Pons (tissue), 1 donor: ENCODE measurements around the gene IQCE.

Source experiments
- DNase-seq: peaks from one replicate; pipeline ENCODE4 v3.0.0-alpha.2; 2016; ENCODE audit warnings: low spot score

IQCE gene

DNA sequence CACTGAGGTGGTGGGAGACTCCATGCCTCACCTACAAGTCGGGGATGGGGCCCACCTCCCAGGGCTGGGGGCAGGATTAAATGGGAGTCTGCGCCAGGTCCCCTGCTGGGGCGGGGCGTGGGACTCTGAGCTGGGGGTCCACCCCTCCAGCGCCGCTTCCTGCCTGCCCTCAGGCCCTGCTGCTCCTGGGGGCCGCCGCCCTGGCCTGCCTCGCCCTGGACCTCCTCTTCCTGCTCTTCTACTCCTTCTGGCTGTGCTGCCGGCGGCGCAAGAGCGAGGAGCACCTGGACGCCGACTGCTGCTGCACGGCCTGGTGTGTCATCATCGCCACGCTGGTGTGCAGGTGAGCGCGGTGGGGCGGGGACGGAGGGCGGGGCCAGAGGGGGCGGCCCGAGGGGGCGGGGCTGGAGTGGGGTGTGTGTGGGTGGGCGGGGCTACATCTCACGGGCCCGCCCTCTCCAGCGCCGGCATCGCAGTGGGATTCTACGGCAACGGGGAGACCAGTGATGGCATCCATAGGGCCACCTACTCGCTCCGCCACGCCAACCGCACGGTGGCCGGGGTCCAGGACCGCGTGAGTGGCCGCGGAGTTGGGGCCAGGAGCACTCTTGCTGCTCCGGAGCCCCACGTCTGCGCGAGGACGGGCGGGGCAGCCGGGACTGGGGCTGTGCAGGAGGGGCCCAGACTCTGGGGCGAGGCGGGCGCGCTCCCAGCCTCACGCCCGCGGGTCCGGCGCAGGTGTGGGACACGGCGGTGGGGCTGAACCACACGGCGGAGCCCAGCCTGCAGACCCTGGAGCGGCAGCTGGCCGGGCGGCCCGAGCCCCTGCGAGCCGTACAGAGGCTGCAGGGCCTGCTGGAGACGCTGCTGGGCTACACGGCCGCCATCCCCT is 88.1 kb downstream of the IQCE start:
- no peak for DNase-seq

DNA sequence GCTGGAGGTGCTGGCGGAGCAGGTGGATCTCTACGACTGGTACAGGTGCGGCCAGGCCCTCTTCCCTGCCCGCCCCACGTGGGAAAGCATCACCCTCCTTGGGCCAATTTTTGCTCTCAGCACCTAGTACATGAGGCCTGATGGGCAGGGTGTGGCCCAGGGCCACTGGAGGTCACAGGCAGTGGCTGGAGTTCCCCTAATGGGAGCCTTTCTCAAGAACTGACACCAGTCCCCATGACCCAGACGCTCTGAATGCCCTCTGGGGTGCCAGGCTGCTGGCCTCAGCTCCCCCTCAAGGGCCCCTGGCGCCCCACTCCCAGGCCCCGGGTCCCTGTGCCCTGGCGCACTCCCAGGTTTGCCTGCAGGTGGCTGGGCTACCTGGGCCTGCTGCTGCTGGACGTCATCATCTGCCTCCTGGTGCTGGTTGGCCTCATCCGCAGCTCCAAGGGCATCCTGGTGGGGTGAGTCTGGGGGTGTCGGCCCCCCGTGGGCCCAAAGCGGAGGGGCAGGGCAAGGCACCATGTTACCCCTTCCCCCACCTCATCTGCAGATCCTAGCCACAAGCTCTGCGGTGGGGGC is 88.9 kb downstream of the IQCE start:
- DNase-seq: no peak

DNA sequence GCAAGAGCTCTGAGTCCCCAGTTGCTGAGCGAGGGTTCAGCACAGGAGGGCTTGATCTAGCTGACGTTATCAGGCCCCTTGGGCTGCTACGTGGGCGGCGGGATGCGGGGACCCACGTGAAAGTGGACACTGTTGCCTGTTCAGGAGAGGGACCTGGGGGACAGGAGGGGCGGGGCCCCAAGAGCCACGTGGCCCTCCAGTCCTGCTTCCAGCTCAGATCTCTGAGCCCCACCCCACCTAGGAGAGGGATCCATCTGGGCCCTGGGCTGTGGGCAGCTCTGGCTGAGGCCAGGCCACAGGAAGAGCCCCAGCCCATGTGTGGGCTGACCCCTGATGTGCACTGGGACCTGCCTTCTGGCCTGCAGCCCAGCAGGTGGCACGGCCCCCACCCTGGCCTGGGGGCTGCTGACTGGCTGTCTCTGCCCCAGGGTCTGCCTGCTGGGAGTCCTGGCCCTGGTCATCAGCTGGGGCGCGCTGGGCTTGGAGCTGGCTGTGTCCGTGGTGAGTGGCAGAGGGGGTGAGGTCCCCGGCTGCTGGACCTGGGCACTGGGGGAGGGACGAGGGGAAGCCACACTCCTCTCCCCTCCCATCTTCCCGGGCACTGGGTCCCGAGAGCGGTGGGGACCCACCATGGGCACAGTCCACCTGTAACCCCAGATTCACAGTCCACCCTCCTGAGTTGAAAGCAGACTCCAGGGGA is 90.5 kb downstream of the IQCE start:
- no peak for DNase-seq

DNA sequence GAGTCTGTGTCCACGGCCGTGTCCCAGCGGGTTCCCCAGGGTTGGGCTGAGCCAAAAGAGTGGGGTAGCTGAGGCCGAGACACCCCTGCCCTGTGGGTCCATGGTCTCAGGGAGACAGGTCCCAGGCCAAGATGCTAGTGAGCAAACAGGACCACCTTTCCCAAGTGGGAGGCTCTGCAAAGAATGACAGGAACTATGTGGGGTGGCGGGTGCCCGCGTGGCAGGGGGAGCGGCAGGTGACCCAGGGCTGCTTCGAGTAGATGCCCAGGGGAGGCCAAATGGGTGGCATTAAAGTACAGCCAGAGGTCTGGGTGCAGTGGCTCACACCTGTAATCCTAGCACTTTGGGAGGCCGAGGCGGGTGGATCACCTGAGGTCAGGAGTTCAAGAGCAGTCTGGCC is 91.2 kb downstream of the IQCE start:
- no peak for DNase-seq

DNA sequence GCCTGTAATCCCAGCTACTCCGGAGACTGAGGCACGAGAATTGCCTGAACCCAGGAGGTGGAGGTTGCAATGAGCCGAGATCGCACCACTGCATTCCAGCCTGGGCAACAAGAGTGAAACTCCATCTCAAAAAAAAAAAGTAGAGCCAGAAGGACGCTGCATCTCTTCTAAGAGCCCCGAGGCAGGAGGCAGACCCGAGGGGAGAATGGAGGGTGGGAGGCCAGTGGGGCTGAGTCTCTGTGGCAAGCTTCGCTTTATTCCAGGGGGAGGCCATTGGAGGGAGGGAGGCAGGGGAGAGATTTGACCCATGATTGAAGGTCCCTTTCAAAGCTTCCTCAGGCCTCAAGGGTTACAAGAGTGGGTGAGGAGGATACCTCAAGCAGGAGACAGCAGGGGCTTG is 91.7 kb downstream of the IQCE start:
- DNase-seq: no peak

DNA sequence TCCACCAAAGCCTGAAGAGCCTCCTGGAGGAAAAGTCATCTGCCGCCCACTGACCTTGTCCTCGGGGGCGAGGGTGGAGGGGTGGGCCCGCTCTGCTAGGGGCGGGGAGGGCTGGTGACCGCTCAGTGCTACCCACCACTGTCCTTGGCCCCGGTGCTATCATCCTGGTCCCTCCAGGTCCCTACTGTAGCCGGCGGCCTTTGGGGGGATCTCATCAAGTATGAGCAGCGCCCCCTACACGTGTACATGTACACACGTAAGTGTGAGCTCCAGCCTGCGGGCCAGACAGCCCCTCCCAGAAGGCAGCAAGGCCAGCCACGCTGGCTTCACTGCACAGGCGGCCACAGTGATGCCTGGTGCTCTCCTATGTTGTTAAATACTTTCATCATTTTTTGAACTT is 92.6 kb downstream of the IQCE start:
- no peak for DNase-seq

DNA sequence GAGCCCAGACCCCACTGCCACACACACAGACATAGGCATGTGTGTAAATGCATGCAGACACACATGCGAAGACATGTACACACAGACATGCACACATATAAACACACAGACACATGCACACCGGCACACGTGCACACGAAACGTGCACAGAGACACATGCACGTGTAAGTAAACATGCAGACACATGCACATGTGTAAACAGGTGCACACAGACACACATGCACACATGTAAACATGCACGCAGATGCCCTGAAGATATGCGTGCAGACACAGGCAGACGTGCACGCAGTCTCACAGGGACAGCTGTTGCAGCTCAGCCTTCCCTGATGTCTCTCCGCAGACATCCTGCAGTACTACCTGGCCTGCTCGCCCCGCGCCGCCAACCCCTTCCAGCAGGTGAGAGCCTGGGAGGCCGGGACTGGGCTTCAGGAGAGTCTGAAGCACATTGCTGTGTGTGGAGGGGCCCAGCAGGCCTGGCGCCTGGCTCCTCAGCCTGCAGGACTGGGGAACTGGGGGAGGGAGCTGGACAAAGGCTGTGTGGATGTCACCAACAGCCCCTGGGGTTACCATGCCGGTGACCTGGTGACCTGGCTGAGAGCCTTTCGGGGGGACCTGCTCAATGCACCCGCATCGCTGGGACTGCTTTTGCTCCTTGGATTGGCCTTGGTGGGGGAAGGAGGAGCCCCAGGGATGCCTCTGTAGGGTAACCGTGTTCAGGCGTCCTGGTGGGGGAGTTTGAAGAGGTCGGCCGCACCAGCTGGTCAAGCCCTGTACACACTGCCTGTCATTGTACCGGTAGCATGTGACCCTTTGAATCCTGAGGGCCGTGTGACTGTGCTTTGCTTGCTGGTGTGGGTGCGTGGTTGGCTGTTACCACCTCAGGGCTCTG is 93.3 kb downstream of the IQCE start:
- no peak for DNase-seq

DNA sequence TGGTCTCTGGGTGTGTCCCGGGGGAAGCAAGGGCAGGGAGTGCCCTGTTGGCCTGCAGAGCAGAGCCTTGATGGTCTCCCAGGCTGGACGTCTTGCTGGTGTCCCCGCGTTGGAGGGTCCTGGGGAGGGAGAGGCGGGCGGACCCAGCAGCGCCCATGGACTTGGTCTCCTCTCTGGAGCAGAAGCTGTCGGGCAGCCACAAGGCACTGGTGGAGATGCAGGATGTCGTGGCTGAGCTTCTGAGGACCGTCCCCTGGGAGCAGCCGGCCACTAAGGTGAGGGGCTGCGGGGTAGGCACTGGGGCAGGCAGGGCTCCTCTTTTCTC is 93.9 kb downstream of the IQCE start:
- DNase-seq: no peak

DNA sequence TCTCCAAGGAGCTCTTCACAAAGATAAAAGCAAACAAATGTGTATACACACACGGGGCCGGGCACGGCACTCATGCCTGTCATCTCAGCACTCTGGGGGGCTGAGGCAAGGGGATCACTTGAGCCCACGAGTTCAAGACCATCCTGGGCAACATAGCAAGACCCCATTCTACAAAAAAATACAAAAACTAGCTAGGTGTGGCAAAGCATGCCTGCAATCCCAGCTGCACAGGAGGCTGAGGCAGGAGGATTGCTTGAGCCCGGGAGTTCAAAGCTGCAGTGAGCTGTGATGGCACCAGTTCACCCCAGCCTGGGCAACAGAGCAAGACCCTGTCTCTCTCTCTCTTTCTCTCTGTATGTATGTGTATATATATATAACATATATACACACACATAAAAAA is 95.3 kb downstream of the IQCE start:
- no peak for DNase-seq

DNA sequence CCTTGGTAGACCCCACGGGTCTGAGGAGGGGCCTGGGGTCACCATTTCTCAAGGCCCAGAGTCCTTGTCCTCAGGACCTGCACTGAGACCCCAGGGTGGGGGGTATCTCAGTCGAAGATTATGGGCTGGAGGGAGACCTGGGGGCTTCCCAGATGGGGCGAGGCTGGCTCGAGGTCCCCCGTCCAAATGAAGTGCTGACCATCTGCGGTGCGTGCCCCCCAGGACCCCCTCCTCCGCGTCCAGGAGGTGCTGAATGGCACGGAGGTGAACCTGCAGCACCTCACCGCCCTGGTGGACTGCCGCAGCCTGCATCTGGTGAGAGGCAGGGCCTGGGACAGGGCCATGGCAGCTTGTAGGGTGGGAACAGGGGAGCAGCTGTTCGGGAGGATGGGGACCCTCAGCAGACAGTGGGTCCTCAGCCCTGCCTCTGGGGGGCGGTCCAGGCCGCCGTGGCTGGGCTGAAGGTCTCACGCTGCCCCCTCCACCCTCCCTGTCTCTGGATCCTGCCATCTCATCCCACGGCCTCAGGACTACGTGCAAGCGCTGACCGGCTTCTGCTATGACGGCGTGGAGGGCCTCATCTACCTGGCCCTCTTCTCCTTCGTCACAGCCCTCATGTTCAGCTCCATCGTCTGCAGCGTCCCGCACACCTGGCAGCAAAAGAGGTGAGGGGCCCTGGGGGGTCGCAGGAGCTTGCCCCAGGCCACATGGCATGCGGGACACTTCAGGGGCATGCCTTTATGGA is 97.3 kb downstream of the IQCE start:
- no peak for DNase-seq

DNA sequence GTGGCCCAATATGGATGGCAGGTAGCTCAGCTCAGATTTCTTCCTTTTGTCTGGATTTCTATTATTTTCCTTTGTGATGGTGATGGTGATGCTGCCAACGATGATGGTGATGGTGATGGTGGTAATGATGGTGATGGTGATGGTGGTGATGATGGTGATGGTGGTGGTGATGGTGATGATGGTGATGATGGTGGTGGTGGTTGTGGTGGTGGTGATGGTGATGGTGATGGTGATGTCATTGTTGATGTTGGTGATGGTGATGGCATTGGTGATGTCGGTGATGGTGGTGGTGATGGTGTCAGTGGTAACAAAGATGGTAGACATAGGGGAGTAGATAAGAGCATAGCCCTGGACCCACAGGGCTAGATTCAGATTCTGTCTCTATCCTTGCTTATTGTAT is 98.4 kb downstream of the IQCE start:
- DNase-seq: no peak

DNA sequence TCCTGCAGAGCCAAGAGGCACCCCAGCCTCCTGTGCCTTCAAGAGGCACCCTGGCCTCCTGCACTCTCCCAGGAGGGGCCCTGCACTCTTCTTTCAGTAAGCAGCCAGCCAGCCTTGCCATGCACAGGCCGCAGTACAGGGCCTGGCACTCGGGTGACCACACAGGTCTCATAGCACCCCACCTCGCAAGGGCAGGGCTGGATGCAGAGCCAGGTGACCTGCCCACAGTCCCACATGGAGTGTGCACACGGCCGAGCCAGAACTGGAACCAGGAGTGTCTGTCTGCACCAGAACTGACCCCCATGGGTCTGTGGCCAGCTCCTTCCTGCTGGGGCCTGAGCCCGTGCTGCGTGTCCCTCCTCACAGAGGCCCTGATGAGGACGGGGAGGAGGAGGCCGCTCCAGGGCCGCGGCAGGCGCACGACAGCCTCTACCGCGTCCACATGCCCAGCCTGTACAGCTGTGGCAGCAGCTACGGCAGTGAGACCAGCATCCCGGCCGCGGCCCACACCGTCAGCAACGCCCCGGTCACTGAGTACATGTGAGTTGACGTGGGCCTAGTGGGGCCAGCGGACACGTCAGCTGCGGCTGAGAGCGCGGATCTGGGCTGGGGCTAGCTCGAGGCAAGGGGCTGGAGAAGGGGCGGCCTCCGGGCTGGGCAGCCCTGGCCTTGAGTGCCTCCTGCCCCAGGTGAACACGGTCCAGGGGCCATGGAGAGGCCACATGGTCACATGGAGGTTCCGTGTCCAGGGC is 99.3 kb downstream of the IQCE start:
- DNase-seq: no peak

DNA sequence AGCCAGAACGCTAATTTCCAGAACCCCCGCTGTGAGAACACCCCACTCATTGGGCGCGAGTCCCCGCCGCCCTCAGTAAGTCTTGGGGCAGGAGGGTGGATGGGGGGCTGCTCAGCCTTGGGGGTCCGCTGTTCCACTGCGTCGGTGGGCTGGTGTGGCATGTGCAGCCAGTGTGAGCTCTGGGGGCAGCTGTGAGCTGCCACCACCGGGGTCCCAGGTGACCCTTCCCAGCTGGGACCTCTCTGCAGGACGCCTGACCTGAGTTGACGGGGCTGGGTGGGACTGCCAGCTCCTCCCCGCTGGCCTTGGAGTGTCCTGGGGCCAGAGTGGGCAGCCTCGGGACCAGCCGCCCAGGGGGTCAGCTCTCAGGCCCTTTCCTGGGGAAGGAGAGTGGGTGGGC is 100.2 kb downstream of the IQCE start:
- no peak for DNase-seq

DNA sequence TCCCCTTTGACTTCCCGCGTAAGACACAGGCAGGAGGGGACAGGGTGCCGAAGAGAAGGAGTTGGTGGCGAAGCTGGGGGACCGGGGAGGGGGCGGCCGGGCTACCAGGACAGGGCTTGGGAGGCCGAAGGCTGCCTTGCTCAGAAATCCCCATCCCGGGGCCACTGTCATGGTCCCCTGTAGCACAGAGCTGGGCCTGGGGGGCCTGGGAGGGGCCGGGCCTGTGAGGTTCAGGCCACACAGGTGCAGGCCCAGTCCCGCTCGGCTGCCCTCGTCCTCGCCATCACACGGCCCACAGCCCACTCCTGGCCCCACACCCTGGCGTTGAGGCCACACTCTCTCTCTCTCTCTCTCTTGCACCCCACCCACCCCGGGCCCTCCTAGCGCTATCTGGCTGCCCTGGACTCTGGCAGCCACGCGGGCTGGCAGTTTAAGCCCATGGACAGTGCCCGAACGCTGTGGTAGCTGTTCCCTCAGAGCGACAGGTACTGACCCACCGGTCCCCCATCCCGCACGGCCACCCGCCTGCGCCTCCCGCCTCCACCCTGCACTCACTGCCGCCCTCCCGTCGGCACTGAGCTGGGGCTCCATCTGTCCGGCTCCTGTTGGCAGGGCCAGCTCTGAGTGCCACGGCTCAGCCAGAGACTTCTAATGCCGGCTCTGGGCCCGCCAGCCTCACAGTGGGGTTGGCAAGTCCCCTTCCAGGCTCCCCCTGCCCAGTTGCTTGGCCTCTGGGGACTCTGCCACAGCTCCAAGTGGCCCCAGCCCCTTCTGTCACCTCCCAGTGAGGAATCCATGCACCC is 101.0 kb downstream of the IQCE start:
- DNase-seq: no peak

DNA sequence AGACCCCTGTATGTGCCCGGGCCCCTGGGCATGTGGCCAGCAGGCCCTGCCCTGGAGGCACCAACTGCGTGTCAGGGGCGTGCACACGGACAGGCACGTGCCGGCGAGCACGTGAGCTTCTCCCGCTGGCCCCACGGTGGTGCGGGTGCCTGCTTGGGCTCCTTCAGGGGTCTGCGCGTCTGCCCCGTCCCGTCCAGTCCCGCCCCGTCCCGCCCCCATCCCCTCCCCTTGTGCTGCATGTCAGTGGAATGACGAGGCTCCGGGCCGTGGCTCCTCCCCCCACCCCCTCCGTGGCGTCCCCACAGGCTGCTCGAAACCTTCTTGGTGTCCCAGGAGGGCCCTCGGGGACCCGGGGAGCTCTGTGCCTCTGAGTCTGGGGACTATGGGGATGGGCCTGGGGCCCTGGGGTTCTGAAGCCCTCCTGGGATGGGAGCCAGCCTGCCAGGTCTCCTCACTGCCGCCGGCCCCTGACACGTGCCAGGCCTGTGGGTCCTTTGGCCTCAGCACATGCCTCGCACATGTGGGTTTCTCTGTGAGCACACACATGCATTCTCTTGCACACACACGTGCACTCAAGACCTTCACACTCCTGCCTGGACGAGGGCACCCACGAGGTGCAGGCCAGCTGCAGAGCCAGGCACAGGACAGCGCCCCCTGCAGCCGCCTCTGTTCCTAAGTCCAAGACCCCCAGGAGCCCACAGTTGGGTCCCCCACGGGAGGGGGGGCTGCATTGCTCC is 101.7 kb downstream of the IQCE start:
- DNase-seq: no peak

DNA sequence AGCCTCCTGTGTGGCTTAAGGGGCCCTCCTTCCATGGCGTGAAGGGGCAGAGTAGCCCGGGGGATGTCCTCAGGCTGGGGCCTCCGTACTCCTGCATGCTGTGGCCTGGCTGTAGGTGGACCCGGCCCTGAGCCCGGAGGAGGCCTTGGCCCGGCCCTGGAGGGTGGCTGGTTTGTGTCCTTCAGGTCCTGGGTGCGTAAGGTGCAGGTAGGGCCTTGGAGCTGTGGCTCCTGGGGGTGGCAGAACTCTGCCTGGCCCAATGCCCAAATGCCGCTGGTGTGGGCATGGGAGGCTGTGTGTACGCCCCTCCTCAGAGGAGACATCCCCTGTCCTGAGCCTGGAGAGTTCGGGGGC is 102.3 kb downstream of the IQCE start:
- DNase-seq: no peak

DNA sequence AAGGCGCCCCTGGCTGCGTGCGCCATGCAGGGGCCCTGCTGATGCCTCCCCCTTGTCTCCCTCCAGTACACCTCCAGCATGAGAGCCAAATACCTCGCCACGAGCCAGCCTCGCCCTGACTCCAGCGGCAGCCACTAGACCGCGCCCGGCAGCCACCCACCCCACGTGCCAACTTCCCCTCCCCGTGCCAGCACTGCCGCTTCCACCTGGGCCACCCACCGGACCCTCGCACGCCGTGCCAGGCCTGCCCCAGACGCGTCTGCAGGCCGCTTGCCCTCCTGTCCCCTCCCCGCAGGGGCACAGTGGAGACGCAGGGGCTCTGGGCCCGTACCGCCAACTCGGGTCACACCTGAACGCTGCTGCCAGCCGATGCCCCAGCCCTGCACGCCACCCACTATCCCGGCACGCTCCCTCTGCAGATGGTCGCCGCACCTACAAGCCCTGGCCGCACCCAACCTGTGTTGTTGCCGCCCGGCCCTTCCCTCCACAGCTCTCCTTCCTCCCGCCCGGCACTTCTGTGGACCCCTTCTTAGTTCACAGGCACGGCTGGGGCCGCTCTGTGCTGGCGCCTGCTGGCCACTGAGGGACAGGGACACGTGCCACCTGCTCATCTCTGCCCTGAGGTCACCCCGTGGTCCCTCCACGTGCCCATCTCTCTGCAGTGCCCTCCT is 103.0 kb downstream of the IQCE start:
- DNase-seq: no peak

DNA sequence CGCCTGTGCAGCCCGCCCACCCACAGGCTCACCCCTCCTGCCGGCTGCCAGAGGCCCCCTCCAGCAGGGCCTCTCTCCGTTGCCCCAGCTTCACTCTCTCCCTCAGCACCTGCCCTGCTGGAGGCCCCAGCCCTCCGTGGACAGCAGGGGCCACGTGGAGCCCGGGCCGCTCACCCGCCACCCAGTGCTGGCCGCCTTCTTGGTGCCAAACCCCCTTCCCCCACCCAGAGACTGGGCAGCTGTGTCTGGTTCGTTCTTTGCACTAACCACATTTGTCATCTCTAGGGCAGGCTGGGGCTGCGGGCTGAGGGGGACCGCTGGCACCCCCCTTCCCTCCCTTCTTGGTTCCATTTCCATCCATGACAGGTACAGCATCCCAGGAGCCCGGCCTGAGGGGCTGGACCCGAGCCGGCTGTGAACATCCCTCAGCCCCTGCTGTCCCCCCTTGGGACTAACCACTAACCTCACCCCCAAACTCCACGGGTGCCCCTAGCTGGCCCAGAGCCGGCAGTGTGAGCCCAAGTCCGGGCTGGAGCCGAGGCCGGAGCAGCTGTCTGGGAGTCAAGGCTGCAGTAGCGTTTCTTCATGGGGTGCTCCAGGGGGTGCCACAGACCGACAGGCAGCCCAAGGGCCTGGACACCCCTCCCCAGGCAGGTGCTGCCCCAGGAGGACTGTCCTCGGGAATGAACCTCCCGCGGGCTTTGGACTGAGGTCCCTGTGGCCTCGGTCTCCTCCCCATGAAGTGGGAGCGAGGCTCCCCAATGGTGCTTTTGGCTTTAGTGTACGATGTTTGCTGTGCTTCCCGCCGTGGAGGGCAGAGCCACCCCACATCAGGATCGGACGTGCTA is 103.7 kb downstream of the IQCE start:
- DNase-seq: no peak
